GM21447 (cell line): ENCODE measurements around the gene TMEM86B.

ENCODE experiments used
- ATAC-seq: cut with Tn5 transposase; IDR thresholded peaks from one replicate; pipeline ENCODE4 v1.9.1; 2021; ENCODE audit not compliant: unreplicated experiment

TMEM86B gene

DNA sequence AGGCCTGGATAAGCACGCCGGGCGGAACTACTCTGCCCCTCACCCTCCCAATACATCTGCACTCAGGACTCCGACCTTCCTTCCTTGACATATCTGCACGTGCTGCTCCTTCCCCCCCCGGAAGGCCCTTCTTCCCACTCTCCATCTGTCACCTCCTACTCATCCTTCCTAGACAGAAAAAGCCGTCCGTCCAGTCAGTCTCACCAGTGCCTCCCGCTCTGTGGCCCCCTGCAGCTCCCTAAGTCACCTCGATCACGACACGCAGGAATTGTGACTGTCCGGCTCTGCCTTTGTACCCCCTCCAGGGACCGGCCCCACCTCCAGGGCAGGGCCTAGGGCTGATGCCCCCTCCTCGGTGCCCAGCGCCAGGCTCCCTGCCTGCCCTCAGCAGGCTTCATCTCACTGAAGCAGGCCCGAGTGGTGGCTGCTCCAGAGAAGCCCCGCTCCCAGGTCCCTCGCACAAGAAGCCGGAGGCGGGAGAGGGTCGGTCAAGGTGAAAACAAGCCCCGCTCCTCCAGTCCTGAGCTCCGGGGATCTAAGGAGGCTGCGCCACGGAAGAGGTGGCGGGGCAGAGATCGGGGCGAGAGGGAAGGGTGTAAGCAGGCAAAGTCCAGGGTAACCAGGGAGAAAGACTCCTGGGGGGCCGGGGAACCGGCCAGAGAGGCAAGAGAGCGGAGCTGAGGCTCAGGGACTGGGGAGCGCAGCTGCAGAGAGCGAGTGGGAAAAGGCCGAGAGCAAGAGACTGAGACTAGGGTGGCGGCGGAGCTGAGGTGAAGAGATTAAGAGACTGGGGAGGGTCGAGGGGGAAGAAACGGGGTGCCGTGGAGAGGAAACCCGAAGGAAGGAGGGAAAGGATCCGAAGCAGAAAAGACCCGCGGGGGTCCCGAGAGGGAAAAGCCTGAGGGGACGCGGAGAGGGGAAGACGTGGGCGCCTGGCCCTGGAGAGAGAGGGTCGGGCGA lies 29.2 kb upstream of the TMEM86B start:
- ATAC-seq, result no peak

DNA sequence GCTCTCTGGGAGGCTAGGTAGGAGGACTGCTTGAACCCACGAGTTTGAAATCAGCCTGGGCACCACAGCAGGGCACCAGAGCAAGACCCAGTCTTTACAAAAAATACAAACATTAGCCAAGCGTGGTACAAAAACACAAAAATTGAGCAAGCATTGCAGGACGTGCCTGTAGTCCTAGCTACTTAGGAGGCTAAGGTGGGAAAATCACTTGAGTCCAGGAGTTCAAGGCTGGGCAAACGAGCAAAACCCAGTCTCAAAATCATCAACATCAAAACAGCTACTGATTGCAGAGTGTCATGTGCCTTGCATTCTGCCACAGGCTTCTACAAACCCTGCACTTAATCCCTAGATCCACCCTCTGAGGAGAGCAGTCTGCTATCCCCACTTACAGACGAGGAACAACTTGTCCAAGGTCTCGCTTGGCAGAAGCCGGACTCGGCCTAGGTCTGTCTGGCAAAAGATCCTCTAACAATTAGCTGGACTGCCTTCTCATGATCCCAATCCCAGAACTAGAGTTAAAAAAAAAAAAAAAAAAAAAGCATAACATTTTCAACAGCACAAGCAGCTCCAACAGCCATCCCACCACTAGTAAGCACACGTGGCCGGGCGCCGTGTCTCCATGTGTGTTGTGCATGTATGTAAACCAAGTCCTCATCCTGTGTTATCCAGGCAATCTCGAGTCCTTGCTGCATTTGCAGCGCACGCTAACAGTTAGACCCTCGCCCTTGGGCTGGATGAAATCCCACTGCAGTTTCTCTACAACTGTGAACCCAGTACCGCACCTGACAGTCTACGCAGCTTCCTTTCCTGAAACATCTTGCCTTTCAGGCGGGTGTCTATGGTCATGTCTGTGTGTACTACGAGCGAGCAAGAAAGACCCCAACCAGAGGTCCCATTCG lies 28.2 kb upstream of the TMEM86B start:
- ATAC-seq, result no peak

DNA sequence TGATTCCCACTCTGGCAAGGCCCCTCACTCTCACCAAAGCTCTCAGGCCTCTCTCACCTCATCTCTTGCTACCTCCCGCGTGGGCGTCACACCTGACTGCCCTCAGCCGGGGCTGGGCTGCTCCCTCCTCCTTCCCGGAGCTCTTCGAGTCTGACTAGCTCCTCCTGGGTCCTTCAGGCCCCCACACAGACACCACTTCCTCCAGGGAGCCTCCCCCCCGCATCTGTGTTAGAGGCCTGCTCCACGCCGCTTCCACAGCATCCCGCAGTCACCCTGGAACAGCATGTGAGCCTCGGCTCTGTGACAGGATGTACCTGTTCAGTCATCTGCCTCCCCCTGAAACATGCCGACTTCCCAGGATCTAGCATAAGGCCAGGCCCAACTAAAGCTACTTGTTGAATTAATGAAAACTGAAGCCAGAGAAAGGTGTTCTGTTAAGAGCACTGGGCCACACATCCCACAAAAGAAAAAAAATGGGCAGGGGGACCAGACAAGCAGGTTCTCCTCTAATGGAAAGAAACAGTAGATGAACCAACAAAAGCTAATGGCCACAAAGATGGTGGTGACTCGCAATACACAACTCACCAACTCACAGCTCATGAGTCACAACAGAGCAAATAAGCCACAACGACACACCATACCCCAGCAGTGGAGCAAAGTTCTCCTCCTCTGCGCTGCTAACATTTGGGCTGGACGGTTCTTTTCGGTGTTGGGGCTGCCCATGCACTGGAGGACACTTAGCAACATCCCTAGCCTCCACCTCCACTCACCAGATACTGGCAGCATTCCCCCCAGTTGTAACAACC lies 27.3 kb upstream of the TMEM86B start:
- ATAC-seq, result no peak

DNA sequence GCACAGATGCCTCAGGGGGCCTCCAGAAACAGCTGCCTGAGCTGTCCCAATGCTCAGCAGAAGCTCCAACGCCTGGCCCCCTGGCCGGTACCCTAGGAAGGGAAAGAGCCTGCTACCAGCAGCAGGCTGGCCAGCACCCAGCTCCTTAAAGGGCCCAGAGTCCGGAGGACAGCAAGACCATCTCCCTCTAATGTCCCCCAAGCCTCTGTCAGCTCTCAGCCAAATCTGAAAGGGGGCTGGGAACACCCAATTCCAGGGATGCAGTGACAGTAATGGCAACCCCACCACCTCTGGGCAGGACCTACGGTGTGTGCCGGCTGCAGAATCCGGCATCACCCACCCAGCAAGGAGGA lies 26.0 kb upstream of the TMEM86B start:
- no peak for ATAC-seq

DNA sequence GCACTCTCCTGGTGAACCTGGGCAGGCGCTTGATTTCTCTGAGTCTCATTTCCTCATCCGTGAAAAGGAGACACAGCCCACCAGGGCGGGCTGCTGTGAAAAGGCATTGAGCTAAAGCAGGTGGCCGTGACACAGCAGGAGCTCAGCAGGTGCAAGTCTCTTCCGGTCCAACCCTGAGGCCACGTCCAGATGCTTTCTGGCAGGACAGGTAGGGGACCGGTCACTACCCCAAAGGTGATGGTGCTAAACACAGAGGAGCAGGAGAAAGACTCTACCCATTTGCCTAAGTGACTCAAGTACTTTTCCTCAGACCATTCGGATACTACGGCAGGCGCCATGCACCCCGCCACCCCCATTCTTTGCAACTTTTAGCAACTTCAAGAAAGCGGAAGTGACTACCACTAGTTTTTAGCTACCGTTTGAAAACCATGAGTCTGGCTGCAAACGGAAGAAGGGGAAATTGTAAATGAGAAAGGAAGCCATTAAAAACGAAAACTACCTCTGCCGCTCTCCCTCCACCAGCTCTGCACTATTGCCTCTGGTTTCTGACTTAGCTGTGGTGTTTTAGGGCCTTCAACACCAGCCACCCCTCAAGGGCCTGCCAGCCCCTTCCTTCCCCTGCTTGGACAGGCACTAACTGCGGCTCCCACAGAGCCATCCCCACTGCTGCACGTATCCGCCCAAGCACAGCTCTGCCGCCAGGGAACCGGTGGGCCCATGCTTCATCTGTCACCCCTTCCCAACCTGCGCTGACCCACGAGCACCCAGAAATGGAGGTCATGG lies 25.5 kb upstream of the TMEM86B start:
- peak; percentile 37 for ATAC-seq

DNA sequence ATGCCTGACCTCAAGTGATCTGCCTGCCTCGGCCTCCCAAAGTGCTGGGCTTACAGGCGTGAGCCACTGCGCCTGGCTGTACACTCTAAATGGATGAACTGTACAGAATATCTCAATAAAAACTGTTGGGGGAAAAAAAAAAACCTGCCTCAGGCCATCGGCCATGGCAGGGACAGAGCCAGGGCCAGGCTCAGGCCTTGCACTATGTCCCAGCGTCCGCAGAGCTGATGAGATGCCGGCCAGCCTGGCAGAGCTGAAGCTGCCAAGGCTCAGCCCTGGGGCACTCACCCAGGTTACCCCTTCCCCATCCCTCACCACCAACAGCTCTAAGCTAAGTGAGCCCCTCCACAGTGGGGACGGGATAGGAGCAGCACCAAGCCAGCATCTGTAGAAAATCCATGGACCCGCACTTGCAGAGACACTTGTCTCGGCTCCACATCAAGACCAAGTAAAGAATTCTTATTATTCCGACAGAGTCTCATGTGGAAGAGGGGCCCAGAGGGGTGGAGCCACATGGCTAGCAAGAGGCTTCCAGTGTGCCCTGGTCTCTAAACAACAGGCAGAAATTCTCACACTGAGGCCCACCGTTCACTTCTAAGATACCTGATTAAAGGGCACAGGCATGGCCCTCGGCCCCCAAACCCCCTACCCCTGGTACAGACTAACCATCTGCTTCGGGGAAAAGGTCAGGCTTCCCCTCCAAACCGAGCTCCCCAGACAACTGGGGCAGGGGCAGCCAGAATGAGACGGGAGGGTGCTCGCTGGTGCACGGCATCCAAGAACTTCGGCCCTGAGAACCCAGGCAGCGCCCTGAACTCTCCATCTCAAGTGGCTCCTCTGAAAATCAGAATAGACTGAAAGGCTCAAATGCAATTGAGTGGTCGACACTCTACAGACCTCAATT lies 24.4 kb upstream of the TMEM86B start:
- ATAC-seq, result no peak

DNA sequence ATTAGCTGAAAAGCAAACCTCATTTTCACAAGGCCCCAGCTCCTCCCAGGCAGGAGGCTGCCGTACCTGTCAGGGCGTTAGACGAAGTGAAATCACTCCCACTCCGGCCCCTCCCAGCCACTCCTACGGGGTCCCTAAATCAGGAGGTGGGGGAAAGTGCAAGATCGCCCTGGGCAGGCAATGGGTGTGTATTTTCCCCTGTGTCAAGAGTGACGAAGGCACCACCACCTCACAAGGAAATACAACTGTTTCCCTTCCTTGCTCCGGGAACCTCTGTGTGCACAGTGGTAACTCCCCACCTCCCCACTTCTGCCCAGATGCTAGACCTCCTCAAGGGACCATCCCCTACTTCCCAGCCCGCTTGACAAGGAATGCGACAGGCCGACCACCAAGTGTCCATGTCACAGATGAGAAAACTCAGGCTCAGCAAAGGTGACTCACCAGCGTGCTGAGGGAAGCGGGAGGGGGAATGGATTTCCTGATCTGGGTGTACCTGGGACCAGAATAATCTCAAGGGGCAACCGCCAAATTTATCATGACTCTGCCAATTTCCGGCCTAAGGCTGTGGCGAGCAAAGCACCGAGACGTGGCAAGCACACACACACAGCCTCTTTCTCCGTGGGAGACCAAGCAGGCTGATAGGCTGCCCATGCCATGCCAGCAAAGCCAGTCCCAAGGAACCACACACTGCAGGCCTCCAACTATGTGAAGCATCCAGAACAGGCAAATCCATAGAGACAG lies 22.9 kb upstream of the TMEM86B start:
- ATAC-seq, result no peak

DNA sequence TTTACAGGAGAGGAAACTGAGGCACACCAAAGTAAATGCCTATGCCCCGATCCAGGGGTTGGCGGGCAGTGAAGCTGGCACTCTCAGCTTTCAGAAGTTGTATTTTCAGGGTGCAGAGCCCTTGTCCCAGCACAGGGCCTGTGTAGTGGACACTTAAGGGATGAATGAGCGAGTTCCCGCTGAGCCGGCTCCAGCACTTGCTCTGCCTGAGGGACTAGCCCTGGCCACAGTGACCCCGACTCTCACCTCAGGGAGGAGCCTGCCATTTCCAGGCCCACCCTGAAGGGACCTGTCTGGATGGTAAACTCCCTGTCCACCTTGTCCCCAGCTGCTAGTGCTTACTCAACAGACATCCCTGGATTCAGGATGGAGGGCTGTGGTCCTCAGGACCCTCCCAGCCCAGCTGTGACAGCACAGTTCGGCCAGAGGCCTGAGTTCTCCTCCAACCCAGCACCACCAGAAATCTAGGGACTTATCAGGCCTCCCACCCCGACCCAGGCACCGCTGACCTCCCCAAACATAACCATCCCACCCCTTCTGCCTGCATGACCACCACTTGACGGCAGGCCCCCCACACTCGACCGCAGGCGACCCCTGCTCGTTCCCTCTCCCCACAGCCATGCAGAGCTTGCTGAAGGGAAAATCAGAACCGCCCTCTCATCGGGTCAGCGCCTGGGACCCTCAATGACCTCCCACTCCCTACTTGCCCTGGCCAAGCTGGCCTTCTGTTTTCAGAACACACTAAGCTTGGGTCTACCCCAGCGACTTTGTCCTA lies 21.9 kb upstream of the TMEM86B start:
- ATAC-seq, result no peak

DNA sequence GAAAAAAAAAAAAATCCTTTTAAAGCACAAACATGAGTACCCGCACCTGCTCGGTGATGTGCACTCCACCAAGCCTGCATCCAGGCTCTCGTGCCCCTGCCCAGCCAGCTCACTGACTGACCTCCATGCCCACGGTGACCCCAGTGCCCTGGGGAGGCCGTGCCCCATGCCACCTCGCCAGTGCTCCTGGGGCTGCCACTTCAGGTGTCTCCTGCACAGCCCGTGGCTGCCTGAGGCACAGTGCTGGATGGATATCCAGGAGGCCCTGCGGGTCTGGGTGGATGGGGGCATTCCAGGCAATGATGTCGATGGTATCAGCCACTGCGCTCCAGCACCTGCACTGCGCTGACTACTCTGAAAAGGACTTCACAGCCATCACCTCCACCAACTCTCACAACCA lies 21.3 kb upstream of the TMEM86B start:
- no peak for ATAC-seq

DNA sequence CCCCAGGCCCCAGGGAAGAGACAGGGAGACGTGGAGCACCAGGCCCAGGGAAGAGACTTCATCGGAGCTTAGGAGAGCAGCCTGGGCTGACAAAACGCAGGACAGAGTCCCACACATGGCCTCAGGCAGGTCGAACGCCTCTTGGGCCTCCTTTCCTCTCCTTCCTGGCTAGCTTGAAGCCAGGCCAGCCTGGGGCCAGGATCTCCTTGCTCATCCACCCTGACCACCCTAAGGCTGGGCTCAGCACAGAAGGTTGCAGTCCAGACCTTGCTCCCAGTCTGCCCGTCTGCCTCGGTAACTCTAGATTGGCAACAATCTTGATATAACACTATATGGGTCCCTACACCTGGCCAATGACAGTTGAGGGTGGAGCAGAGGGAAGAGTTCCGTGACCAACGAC lies 20.1 kb upstream of the TMEM86B start:
- no peak for ATAC-seq

DNA sequence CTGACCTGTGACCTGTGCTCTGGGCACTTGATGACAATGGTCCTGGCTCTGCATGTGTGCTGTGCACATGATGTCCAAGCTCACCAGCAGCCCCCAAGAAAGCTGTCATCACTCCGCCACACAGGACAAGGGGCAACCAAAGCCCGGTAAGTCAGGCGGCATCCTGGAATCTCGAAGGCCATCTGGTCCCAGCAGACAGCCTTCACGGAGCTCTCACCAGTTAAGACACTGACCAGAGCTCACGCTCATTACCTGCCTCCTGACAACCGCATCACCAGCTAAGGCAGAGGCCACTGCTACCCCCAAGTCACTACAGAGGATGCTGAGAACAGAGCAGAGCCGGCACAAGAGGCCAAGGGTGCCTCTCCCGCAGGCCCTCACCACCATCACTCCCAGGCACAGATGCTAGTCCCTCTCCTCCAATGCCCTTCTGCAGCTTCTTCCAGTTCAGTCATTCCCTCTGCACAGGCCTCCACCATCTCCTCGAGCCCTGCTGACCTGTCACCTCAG lies 19.7 kb upstream of the TMEM86B start:
- no peak for ATAC-seq

DNA sequence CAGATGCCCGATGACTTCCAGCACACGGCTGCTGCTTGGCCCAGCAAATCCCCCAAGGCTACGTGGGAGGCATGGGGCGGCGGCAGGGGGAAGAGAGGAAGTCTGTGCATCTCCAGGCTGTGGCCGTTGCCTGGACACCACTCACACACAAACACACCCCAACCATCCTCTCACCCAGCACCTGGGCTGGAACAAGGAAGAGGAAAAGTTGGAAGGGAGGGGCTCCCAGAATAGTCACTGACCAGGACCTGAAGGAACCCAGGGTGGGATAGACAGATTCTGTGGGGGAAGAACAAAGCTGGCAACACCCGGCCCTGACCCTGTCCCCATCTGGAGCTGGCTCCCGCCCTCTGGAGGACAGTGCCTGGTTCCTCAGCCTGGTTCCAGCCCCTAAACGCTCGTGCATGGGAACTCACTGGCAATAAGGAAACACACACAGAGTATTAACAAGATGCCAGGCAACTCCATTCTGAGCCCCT lies 19.1 kb upstream of the TMEM86B start:
- ATAC-seq, result no peak

DNA sequence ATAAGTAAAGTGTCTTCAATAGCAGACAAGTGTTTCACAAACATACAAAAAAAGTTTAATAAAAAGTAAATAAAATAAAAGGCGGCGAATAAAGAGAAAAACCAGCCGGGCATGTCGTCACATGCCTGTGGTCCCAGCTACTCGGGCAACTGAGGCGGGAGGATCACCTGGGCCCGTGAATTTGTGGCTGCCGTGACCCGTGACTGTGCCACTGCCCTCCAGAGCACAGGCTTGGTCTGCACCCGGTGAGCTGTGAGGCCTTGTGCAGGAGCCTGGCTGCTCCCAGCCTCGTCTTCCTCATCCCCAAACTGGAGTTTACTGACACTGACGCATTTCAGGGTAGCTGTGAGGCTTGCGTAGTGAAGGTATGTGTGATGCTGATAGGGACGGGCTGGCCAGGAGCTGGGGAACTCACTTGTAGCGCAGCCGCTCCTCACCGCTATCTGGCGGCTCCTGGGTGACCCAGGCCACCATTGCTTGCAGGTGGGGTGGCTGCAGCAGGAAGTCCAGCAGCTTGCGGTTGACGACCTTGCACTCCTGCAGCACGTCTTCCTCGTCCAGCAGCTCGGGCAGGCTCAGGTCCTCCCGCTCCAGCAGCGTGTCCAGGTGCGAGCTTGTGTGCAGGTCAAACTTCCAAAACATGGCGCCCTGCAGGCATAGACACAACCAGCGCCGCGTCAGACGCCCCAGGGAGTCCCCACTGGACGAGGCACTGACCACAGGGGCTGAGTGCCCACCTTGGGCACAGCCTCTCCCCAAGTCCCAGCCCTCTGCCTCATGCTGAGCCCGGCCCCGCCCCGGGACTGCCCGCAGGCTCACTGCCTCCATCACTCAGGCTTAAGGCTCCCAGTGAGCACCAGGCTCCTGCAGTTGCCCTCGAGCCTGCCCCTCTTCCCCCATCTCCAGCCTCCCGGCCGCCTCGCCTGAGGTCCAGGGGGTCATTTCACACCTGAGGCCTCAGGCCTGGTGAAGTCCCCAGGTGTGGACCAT lies 18.2 kb upstream of the TMEM86B start:
- ATAC-seq, result no peak

DNA sequence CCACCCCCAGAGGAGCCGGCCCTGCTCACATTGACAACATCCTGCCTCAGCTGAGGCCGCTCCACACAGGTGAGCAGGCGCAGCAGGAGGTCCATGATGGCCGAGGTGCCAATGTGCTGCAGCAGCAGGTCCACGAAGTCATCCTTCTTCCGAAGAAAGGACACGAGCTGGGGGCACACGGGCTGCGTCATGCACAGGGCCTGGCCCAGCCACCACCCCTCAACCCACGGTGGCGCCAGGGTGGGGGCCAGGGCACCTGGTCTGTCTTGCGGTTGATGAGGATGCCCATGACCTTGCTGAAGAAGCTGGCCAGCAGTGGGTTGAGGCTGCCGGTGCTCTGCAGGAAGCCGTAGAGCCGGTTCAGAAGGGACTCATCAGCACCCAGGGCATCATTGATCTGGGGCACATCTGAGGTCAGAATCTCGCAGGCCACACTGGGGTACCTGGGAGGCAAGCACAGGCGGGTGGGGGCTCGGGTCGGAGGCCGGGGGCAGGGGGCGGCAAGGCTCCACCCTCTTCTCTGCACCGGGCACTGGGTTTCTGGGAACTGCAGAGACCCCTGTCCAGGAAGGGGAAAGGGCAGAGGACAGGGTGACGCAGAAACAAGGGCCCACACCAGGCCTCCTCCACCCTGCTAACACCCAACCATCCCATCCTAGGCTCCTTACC lies 16.8 kb upstream of the TMEM86B start:
- no peak for ATAC-seq

DNA sequence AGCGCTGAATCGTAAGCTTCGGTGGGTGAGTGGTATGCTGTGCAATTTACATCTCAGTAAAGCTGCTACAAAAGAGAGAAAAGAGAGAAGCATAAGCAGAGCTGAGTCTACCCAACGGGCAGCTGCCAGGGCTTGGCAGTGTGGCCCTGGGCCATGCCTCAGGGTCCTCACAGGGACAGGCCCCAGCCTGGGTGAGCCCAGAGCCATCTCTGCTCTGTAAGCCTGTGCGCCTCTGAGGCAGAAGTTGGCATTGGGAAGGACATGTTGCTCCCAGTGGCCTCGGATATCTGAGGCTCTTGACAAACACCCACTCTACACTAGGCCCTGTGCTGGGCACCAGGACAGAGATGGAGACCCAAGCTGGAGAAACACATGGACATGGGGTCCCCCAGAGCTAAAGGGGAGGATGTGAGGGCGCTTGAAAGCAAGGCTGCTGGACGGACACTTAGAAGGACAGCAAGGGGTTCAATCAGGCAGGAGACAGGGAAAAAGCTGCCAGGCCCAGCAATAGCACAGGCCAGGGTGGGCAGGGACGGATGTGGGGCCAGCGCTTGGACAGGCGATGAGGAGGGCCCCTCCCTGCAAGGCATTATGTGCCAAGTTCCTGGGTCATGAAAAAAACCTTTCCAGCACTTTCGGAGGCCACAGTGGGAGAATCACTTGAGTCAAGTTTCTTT lies 15.6 kb upstream of the TMEM86B start:
- no peak for ATAC-seq
